ENCODE measurements around the gene TRIM33.

TRIM33 gene

DNA sequence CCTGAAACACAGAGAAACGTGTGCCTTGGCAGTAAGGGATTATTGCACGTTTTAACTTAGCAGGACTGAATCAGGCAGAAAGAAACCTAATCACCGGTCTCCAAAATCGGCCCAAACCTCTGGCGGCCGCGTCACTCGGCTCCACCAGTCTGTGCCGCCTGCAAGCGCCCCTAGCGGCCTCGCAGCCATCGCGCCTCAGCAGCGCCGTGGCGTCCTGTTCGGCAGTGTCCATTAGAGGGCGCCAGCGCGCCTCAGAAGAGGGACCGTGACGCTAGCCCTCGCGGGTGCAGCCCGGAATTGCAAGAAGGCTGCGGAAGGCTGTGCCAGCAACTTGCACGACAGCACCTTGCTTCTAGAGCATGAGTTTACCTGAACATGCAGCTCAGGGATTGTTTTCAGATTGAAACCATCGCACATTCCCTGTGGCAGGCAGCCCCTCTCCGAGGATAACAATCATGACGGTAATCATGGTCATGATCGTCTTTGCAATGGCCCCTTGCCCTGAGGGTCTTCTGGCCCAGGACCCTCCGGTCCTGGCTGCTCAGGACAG is 164.4 kb downstream of the TRIM33 start:
- DNase-seq, result peak; percentile 34

DNA sequence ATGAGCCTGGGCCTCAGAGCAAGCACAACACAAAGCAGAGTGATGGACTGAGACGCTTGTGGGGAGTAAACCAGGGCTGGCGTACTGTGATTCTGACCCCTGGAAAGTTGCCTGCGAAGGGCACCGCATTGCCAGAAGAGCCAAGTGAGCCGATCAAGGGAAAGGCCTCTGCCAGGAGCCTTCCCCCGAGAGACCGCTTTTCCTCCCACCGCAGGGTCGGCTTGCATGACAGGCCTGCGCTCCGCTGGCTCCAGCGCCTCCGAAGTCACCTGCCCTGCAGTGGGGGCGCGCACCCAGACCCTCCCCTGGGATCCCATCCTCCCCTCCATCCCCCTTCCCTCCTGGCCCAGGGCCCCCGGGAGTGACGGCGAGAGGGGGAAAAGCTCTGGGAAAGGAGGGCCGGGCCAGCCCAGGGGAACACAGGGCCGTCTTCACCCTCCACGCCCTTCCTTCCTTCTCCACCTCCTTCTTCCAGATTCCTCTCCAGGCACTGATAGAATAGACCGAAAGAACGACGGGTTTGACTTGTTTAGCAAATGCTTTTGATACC is 165.0 kb downstream of the TRIM33 start:
- DNase-seq, result no peak

DNA sequence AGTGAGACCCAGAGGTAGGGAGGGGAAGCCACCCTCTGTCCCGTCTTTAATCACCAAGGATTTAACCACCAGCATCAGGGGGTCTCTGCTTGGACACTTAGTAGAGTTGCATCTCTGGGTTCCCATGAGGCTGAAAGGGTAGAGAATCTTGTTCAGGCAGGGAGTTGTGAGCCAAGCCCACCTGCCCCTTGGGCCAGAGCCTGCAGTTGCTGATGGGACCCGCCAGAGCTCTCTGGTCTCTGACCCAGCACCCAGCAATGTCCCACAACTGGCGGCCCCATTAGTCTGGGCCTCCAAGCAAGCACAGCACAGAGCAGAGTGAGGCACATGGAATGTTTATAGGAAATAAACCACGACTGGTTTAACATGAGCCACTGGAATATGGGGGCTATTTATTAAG is 166.3 kb downstream of the TRIM33 start:
- no peak for DNase-seq

Measured in NCI-H2081 treated with DMSO at 0.1 percent for 48 hours (cell line).